Effector memory CD8-positive, alpha-beta T cell (primary cell): ENCODE measurements around the gene ZNF212.

Experiments
- ATAC-seq: fragments of 150-1000 bp; cut with Tn5 transposase; replicated peaks from 2 replicates; pipeline ENCODE4 v1.10.0; 2021; ENCODE audit warnings: mild to moderate bottlenecking, moderate library complexity
- DNase-seq, 3 experiments: peaks; one replicate each; pipeline ENCODE4 v3.0.0; 2021
- H3K27ac Mint-ChIP-seq, 2 donors: one replicate each; pipeline ENCODE4 v1.8.0; 2022; ENCODE audit warnings: mild to moderate bottlenecking in 2 of 2, mixed read lengths in 2 of 2, moderate library complexity in 2 of 2
- H3K27me3 Mint-ChIP-seq, 2 donors: one replicate each; pipeline ENCODE4 v1.8.0; 2022; ENCODE audit warnings: mixed read lengths in 2 of 2
- H3K36me3 Mint-ChIP-seq: one replicate; pipeline ENCODE4 v1.8.0; 2022; ENCODE audit warnings: mild to moderate bottlenecking, moderate library complexity, mixed read lengths; ENCODE audit not compliant: insufficient read depth
- H3K4me1 Mint-ChIP-seq, 2 donors: one replicate each; pipeline ENCODE4 v1.8.0; 2022; ENCODE audit warnings: low read depth in 2 of 2, mixed read lengths in 2 of 2
- H3K4me3 Mint-ChIP-seq, 2 donors: one replicate each; pipeline ENCODE4 v1.8.0; 2022; ENCODE audit warnings: mild to moderate bottlenecking in 2 of 2, mixed read lengths in 2 of 2, moderate library complexity in 2 of 2
- H3K9me3 Mint-ChIP-seq, 2 donors: one replicate each; pipeline ENCODE4 v1.8.0; 2022; ENCODE audit warnings: mixed read lengths in 2 of 2

Gene ZNF212

DNA sequence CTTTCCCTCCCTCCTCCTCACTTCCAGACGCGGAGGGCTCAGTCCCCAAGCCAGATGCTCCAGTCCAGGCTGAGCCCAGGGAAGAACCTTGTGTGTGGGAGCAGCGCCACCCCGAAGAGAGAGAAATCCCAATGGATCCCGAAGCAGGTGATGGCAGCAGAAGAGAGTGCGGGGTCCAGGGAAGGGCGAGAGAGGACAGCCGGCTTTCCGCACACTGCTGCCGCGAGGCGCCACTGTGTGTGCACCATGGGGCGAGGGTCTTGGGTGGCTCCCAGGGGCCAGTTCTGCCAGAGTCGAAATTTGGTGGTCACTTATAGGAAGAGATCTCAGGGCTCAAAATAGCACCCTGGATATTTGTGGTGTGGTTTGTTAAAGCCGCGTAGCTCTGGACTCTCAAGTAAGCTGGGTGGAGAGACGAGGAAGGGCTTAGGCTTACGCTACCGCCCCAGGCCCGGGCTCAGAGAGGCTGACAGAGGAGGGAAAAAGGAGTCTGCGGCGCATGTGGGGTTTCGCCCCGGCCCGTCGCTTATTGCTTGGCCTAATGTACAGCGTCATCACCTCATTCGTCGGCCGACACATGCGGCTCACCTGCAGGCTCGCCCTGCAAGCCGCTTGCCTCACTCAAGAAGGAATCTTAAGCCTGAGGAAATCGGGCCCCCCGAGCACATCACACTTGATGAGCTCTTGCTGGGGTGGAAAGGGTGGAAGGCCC is 32.0 kb upstream of the ZNF212 start:
- H3K36me3 Mint-ChIP-seq, result peaks cover 48% of the 10 kb centered on the region
- peak overlapping the region in 1 of 2 donors; percentile 49 for H3K27ac Mint-ChIP-seq
- no peak for DNase-seq

DNA sequence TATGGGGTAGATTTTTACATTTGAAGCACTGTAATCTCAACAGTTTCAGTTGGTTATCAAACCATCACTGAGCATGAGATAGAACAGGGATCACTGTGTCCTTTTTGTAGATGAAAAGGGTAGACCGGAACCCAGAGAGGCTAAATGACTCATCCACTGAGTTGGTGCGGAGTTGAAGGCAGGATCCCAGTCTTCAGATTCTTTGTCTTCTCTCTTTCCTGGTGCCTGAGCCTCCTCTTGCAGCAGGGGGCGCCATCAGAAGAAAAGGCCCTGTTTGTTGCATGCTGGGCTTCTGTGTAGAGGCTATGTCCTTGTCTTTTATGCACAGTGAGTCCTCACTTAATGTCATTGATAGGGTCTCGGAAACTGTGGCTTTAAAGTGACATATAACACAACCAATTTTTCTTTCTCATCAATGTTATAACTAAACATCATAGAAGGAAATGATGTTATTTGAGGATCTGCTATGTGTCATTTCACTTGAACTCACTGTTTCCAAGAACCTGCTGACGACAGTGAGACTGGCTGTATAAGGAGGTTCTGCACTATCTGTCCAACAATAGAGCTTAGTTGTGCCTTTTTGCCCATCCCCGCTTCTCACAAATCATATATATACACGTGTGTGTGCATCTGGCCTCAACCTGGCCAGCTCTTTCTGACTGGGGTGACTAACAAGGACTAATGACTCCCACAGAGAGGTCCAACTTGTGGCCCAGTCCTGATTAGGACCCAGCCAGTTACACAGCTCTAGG is 29.8 kb upstream of the ZNF212 start:
- Mint-ChIP-seq H3K4me3 (no peak overlapping the region), H3K27me3 (no peaks in the 10 kb centered on the region), H3K4me1 (peaks cover 9 to 13% of the 10 kb centered on the region in 2 donors), H3K27ac (peak overlapping the region in 1 of 2 donors; percentile 73), H3K36me3 (peaks cover 51% of the 10 kb centered on the region), H3K9me3 (no peaks in the 10 kb centered on the region)
- DNase-seq (peak; percentile 40 to 51 (median 47)), ATAC-seq (peak; percentile 90)

More for the DNA sequence above, 32.0 kb upstream of the ZNF212 start:
- H3K27me3 Mint-ChIP-seq, result no peaks in the 10 kb centered on the region
- H3K4me1 Mint-ChIP-seq, result peaks cover 16 to 17% of the 10 kb centered on the region in 2 donors
- no peak for ATAC-seq
- no peak overlapping the region for H3K4me3 Mint-ChIP-seq
- no peaks in the 10 kb centered on the region for H3K9me3 Mint-ChIP-seq

DNA sequence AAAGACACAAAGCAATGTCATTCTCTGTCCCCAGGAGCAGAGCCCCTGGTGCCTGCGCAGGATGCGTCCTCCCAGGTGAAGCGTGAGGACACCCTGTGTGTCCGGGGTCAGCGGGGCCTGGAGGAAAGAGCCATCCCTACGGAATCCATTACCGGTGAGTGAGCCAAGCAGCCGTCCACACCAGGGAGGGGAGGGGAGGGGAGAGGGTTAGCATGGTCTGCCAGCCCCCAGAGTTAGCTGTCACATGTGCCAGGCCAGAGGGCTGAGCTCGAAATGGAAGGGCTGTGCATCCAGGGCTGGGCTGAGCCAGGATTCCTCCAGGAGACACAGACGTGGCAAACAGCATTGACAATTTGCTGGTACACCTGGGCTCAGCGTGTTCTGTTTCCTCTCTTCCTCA is 28.9 kb upstream of the ZNF212 start:
- no peaks in the 10 kb centered on the region for H3K27me3 Mint-ChIP-seq
- H3K4me3 Mint-ChIP-seq, result no peak overlapping the region
- DNase-seq, result no peak
- H3K27ac Mint-ChIP-seq, result peak overlapping the region in 1 of 2 donors; percentile 73
- H3K4me1 Mint-ChIP-seq, result peaks cover 9 to 11% of the 10 kb centered on the region in 2 donors
- peaks cover 55% of the 10 kb centered on the region for H3K36me3 Mint-ChIP-seq
- no peak for ATAC-seq
- no peaks in the 10 kb centered on the region for H3K9me3 Mint-ChIP-seq

DNA sequence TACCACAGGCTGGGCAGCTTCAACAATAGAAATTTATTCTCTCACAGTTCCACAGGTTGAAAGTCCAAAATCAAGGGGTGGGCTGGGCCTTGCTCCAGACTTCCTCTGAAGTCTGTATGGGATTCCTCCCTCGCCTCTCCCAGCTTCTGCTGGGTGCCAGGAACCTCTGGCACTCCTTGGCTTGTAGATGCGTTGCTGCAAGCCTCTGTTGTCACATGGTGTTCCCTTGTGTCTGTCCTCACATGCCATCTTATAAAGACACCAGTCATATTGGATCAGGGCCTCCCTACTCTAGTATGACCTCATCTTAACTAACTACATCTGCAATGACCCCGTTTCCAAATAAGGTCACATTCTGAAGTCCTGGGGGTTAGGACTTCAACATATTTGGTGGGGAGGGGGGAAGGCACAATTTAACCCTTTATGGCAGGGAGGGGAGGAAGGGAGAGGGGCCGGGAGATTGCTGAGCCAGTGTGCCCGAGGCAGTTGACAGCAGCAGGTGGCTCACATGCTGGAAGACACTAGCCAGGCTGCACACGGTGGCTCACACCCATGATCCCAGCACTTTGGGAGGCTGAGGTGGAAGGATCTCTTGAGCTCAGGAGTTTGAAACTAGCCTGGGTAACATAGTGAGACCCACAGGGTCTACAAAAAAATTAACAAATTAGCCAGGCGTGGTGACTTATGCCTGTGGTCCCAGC is 25.3 kb upstream of the ZNF212 start:
- Mint-ChIP-seq H3K36me3 (peaks cover 57% of the 10 kb centered on the region), H3K4me3 (no peak overlapping the region), H3K4me1 (peaks cover 7 to 12% of the 10 kb centered on the region in 2 donors), H3K27me3 (no peaks in the 10 kb centered on the region), H3K9me3 (no peaks in the 10 kb centered on the region), H3K27ac (no peak overlapping the region)
- no peak for DNase-seq
- ATAC-seq, result no peak

DNA sequence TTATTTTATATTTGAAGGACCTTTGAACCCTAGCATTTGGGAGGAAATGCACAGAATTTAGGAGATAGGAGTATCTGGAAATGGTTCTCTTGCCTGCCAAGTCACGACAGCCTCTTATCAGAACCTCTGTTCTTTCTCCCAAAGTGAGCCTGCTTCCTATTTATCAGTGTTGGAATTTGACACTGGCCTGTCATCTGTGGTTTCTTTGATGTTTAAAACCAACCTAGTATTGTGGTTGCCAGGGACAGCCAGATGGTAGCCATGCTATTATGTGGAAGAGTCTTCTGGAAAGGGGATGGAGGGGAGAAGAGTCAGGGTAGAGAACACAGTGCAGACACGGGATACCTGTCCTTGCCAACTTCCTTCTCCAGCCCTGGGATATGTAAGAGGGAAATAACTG is 23.0 kb upstream of the ZNF212 start:
- H3K27ac Mint-ChIP-seq, result peak overlapping the region in 1 of 2 donors; percentile 17
- ATAC-seq, result no peak

DNA sequence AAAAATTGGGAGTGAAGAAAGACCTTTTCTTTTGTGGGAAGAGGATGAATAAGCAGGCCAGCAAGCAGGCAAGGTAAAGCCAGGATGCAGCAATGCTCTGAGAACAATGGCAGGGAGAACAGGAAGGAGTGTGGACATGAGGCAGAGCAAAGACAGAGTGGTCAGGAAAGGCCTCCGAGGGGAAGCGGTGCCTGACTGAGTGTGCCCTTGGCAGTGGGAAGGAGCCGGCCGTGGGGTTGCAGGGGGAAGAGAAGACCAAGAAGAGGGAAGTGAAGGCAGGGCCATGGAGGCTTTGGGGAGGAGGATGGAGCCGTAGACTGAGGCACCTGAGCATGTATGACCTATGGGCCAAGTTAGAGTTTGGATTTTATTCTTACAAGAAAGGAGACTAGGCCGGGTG is 21.9 kb upstream of the ZNF212 start:
- ATAC-seq (no peak), DNase-seq (no peak)
- Mint-ChIP-seq H3K4me3 (no peak overlapping the region), H3K27ac (peak overlapping the region; percentile 45 to 51), H3K27me3 (no peaks in the 10 kb centered on the region), H3K4me1 (peaks cover 2 to 4% of the 10 kb centered on the region in 2 donors), H3K36me3 (peaks cover 50% of the 10 kb centered on the region), H3K9me3 (no peaks in the 10 kb centered on the region)

More for the DNA sequence above, 23.0 kb upstream of the ZNF212 start:
- no peak for DNase-seq
- Mint-ChIP-seq H3K4me3 (no peak overlapping the region), H3K4me1 (peaks cover 2 to 4% of the 10 kb centered on the region in 2 donors), H3K27me3 (no peaks in the 10 kb centered on the region), H3K9me3 (no peaks in the 10 kb centered on the region), H3K36me3 (peaks cover 58% of the 10 kb centered on the region)

DNA sequence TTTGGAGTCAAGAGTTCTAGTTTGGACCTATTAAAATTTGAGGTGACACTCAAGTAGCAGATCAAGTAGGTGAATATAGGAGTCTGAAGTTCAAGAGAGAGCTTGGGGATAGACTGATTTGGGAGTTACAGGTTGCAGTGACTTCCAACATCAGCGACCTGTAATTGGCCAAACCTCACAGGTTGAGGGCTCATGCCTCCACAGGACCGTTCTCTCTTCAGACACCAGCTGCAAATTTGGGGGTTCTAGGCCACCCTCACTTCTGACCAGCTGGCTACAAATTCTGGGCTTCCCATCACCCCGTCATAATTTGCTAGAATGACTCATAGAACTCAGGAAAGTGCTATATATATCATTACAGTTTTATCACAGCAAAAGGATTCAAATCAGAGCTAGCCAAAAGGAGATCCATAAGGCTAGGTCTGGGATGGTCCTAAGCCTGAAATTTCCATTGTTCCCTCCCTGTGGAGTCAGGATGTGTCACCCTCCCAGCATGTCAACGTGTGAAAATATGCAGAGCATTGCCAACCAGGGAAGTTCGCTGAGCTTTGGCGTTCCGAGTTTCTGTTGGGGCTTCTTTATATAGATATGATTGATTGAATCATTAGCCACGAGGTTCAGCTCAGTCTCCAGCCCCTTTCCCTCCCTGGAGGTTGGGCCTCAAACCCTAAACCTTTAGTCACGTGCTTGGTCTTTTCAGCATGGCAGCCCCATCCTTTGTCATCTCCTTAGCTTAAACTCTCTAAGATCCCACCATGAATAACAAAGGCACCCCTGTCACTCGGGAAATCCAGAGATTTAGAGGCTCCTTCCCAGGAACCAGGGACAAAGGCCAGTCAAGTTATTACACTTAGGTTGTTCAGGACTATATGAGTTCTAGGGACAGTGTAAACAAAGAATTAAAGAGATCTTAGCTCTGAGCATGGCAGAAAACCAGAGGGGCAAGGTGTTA is 20.7 kb upstream of the ZNF212 start:
- no peak for DNase-seq
- Mint-ChIP-seq H3K9me3 (no peaks in the 10 kb centered on the region), H3K27ac (peak overlapping the region; percentile 63 to 71), H3K4me1 (peaks cover 2 to 4% of the 10 kb centered on the region in 2 donors), H3K36me3 (peaks cover 45% of the 10 kb centered on the region), H3K27me3 (no peaks in the 10 kb centered on the region), H3K4me3 (no peak overlapping the region)
- ATAC-seq, result no peak

DNA sequence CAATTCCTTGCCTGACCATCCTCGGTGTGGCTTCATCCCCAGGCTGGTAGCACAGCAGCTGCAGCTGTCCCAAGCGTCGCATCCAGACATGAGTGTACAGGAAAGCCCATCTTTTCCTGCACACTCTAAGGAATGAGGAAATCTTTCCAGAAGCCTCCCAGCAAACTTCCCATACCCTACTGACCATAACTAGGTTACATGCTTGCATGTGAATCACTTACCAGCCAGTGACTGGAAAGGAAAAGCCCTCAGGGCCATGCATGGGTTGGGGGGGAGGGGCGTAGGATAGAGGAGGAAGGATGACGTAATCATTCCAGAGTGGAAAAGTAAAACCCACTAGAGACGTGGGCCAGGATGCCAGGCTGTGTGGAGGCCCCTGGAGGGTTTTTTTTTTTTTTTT is 18.9 kb upstream of the ZNF212 start:
- H3K4me3 Mint-ChIP-seq, result no peak overlapping the region

DNA sequence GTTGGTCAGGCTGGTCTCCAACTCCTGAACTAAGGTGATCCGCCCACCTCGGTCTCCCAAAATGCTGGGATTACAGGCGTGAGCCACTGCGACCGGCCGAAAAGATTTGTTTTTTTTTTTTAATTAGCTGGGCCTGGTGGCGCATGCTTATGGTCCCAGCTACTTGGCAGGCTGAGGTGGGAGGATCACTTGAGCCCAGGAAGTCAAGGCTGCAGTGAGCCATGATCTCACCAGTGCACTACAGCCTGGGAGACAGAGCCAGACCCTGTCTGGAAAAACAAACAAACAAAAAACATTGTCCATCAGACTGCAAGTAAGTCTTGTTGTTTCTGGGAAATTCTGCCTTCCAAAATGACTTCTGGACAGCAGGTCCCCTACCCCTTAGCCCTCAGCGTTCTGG is 16.3 kb upstream of the ZNF212 start:
- no peak for DNase-seq
- no peaks in the 10 kb centered on the region for H3K27me3 Mint-ChIP-seq
- peaks cover 16% of the 10 kb centered on the region for H3K36me3 Mint-ChIP-seq
- ATAC-seq, result no peak
- H3K4me1 Mint-ChIP-seq, result no peaks in the 10 kb centered on the region
- no peak overlapping the region for H3K27ac Mint-ChIP-seq
- no peaks in the 10 kb centered on the region for H3K9me3 Mint-ChIP-seq
- no peak overlapping the region for H3K4me3 Mint-ChIP-seq

More for the DNA sequence above, 18.9 kb upstream of the ZNF212 start:
- DNase-seq (no peak), ATAC-seq (no peak)
- no peaks in the 10 kb centered on the region for H3K27me3 Mint-ChIP-seq
- H3K27ac Mint-ChIP-seq, result no peak overlapping the region
- H3K9me3 Mint-ChIP-seq, result no peaks in the 10 kb centered on the region
- H3K4me1 Mint-ChIP-seq, result peaks cover 2 to 4% of the 10 kb centered on the region in 2 donors
- peaks cover 29% of the 10 kb centered on the region for H3K36me3 Mint-ChIP-seq

DNA sequence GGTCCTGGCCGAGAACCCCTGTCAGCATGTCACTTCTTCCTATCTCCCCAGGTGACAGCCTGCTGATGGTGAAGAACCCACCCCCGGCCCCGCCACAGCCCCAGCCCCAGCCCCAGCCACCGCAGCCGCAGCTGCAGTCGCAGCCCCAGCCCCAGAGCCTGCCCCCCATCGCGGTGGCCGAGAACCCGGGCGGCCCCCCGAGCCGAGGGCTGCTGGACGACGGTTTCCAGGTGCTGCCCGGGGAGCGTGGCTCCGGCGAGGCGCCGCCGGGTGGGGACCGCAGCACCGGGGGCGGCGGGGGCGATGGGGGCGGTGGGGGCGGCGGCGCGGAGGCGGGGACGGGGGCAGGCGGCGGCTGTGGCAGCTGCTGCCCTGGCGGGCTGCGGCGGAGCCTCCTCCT is 15.7 kb upstream of the ZNF212 start:
- Mint-ChIP-seq H3K9me3 (no peaks in the 10 kb centered on the region), H3K4me1 (no peaks in the 10 kb centered on the region), H3K4me3 (no peak overlapping the region), H3K27me3 (no peaks in the 10 kb centered on the region), H3K36me3 (peaks cover 16% of the 10 kb centered on the region), H3K27ac (no peak overlapping the region)
- ATAC-seq (no peak), DNase-seq (no peak)

DNA sequence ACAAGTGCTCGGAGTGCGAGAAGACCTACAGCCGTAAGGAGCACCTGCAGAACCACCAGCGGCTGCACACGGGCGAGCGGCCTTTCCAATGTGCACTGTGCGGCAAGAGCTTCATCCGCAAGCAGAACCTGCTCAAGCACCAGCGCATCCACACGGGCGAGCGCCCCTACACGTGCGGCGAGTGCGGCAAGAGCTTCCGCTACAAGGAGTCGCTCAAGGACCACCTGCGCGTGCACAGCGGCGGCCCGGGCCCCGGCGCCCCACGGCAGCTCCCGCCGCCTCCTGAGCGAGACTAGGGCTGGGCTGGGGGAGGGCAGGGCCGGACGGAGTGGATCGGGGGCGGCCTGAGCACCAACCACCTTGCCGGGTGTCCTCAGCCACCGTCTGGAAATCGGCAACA is 15.1 kb upstream of the ZNF212 start:
- ATAC-seq (no peak), DNase-seq (no peak)
- Mint-ChIP-seq H3K27me3 (no peaks in the 10 kb centered on the region), H3K27ac (no peak overlapping the region), H3K36me3 (peaks cover 13% of the 10 kb centered on the region), H3K4me3 (no peak overlapping the region), H3K9me3 (no peaks in the 10 kb centered on the region), H3K4me1 (no peaks in the 10 kb centered on the region)

DNA sequence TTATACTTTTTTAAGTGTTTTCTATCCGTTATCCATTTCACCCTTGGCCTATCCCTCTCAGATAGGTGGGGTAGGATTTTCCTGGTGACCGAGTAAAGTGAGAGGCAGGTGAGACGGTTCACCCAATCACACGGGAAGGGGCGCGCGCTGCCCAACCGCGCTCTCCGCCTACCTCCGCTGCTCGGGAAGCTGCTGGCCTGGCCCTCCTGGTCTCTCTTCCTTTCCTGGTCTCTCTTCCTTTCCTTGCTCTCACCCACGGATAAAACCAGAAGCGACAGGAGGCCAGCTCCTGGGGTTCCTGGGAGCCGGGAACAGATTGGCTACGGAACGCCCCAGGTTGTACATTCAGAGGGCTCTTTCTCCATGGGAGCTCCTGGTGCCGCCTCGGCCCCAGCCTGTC is 14.3 kb upstream of the ZNF212 start:
- H3K4me3 Mint-ChIP-seq, result no peak overlapping the region
- H3K27me3 Mint-ChIP-seq, result no peaks in the 10 kb centered on the region
- H3K9me3 Mint-ChIP-seq, result no peaks in the 10 kb centered on the region

DNA sequence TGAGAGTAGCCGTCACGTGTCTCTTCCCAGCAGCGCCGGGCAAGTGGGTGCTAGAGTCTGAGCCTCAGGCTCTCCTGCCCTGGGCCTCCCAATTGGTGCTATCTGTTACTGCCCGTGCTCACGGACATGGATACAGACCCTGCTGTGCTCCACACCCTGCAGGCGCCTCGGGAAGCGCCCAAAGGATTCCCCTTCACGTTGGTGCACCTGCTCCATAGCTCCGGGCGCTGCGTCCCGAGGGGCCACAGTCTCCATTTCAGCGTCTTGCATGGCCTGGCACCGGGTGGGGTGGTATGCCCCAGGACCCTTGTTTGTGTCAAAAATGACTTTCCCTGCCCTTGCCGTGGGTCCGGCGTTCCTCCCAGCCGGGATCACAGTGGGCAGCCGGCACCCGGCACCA is 13.8 kb upstream of the ZNF212 start:
- DNase-seq (no peak), ATAC-seq (no peak)

More for the DNA sequence above, 14.3 kb upstream of the ZNF212 start:
- Mint-ChIP-seq H3K36me3 (peaks cover 7% of the 10 kb centered on the region), H3K4me1 (no peaks in the 10 kb centered on the region), H3K27ac (peak overlapping the region in 1 of 2 donors; percentile 38)
- ATAC-seq (no peak), DNase-seq (no peak)

More for the DNA sequence above, 13.8 kb upstream of the ZNF212 start:
- H3K9me3 Mint-ChIP-seq, result no peaks in the 10 kb centered on the region
- H3K27ac Mint-ChIP-seq, result peak overlapping the region in 1 of 2 donors; percentile 50
- peaks cover 3% of the 10 kb centered on the region for H3K36me3 Mint-ChIP-seq
- H3K4me3 Mint-ChIP-seq, result no peak overlapping the region
- H3K27me3 Mint-ChIP-seq, result no peaks in the 10 kb centered on the region
- no peaks in the 10 kb centered on the region for H3K4me1 Mint-ChIP-seq
